HG02678 (cell line): Measurements from ENCODE around the gene BOD1L1.

Experiments used
- ATAC-seq: cut with Tn5 transposase; IDR thresholded peaks from one replicate; pipeline ENCODE4 v1.9.1; 2021; ENCODE audit warnings: mild to moderate bottlenecking, moderate library complexity; ENCODE audit not compliant: unreplicated experiment

BOD1L1 gene

DNA sequence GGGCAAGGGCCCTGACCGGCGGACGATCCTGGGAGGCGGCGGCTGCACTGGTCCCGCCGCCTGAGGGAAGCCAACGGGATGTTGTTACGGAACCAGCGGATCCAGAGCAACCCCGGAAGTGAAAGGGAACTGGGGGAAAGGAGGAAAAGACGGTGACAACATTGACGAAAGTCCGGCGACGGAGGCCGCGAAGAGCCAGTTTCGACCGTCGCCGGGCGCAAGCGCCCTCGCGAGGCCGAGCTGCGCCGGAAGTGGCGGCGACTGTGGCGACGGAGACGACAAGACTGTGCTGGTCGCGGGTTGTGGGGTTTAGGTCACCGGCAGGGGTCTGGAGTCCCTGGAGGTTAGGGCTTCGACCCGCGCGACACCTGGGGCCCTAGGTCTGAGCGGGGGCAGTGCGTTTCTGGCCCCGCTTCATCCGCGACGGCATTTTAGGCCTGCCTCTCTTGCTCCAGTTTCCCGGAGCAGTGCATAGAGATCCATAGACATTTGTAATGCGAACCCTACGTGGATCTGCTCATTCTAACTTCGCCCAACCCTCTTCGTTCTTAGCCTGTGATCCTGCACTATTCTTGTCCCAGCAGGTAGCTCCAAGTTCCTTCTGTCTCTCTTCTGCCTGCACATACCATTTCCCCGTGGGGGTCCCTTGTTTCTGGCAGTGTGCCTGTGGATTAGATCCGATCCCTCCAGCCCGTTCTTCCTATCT lies at the start of gene BOD1L1:
Gene BOD1L1 (minus strand): TSS at position 120 of the 706 bp plus-strand sequence. CDS start 138 bp downstream, outside the sequence.
- ATAC-seq, result peak; percentile 92

DNA sequence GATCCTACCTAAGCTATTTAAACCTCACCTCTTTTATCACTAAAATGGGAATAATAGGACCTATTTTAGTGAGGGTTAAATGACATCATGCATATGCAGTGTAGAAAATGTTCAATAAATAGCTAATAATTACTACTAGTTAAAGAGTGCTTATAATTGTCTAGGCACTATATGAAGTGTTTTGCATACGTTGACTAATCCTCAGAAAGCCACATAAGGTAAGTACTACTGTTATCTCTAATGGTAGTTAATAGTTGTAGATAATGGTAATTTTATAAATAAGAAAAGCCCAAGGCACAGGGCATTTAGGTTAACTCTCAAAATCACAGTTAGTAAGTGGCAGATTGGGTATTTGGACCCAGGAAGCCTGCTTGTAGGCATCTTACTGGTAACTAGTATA lies 47.4 kb upstream of the BOD1L1 start:
- no peak for ATAC-seq

GRCh38 chr4:13673167-13673566 lies 45.6 kb upstream of the BOD1L1 start:
- ATAC-seq, result no peak

DNA sequence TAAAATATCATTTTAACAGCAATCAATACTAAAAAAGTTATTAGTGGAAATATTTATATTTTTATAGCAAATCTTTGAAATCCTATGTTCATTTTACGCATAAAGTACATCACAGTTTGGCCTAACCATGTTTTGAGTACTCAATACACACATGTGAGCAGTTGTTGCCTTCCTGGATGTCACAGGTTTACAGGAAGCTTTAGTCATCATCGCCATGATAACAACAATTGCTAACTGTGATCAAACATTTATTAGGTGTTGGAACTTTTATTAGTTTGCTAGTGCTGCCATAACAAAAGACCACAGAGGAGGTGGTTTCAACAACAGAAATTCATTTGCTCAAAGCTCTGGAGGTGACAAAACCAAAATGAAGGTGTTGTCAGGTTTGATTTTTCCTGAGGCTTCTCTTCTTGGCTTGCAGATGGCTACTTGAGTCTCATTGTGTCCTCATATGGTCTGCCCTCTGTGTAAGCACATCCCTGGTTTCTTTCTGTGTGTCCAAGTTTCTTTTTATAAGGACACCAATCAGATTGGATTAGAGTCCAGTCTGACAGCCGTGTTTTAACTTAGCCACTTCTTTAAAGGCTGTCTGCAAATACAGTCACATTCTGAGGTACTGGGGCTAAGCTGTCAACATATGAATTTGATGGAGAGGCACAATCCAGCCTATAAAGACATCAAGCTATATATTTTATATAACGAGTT lies 43.1 kb upstream of the BOD1L1 start:
- ATAC-seq, result no peak

DNA sequence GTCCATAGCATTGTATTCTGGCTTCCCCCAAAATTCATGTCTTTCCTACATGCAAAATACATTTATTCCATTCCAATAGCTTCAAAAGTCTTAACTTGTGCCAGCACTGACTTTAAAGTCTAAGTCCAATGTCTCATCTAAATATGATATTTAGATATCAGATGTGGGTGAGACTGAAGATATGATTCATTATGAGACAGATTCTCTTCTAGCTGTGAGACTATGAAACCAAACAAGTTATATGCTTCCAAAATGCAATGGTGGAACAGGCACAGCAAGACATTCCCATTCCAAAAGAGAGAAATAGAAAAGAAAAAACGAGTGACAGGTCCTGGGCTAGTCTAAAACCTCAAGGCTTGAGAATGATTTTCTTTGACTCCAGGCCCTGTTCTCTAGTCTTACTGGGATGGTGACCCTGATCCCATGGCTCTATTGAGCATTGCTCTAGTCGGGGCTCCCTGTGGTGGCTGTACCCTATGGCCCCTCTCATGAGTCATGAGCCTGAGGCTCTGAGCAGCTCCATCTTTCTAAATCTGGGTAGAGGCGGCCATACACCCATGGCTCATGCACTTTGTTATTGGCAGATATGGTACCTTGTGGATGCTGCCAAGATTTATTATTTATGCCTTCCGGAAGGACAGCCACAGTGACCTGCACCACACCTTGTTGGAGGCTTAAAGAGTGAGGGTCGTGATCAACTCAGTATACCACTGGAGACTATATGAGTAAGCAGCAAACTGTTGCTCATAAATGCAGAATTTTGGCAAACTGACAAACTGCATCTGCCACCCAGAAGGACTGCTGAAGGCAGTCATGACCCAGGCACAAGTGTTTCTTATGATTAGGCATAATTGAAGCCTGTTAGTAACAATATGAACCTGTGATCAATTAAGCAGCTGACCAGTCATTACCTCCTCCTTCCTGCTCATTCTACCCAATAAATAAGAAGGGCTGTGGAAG lies 38.5 kb upstream of the BOD1L1 start:
- no peak for ATAC-seq

DNA sequence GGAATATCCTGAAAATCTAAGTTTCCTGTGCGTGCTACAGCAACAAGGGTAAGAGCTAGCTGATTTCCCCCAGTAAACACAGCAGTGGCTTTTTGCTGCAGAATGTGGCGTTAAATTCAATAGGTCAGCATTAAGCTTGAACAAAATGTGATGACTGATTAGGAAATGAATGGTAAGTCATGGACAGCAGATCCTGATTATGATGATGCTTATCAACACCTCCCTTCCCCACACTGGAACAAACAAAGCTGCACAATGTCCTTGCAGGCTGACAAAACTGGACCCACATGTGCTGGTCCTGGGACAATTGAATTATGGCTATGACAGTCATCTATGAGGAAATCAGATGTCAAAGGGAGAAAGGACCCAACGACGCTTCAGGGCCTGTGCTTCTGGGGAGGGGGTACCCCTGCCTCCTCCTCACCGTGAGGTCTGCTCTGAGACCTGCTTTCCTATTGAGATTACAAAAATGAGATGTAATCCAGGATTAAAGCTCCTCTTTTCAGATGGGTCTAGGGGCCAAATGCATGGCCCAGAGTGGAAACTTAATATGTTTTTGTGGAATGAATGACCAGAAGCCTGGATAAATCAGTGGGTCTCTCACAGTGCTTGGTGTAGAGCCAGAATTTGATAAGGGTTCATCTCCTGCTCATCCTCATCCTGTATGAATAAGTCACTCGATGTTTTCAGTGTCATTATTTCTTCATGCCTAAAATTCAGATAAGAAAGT lies 32.0 kb upstream of the BOD1L1 start:
- no peak for ATAC-seq

GRCh38 chr4:13656569-13657405 lies 29.3 kb upstream of the BOD1L1 start:
- no peak for ATAC-seq

DNA sequence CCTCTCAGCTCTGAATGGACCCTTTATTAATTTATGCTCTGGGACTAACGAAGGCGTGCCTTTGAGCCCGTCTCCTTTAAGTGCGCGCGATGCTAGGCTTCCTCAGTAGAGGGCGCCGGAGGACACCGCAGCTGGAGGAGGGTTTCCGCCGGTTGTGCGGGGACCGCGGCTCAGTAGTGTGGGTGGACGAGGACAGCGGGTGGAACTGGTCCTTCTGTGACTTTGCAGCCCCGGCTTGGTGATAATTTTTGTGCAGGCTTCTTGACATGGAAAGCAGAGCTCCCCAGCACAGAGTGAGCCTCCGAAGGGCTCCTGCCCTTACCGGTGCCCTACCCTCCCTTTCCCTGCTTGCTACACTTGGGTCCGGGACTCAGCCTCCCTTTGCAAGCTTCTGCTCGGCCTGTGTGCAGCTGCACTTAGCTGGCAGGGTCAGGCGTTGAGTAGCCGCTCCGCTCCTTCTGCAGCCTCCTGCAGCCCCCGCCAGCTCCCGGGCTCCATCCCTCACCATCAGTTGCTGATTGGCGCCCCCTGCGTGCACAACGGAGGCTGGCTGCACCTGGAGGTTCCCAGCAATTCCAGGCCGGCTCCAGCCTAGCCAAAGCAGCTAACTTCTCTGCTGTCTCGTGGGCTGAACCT lies 26.8 kb upstream of the BOD1L1 start:
- ATAC-seq, result peak; percentile 96

- no peak for ATAC-seq
These were observed 26.2 kb upstream of the BOD1L1 start for GRCh38 chr4:13653766-13654161.

DNA sequence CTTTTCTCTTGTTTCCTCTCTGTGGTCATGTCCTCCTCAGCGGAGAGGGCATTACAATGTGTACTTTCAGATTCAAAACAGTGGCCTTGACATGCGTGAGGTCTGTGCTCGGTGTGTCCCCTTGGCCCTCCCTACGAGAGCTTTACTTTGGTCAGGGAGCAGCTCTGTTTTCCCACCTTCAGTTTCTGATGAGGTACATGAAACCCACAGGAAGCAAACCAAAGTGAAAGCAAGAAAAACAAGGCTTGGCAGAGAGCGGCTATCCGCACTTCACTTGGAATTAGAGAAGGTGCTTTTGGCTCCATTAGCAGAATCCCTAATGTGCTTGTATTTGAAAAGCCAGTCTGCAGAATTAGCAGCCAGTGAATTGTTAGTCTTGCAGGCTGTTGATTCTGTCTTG lies 19.5 kb upstream of the BOD1L1 start:
- ATAC-seq, result no peak

GRCh38 chr4:13645075-13645474 lies 17.6 kb upstream of the BOD1L1 start:
- no peak for ATAC-seq

DNA sequence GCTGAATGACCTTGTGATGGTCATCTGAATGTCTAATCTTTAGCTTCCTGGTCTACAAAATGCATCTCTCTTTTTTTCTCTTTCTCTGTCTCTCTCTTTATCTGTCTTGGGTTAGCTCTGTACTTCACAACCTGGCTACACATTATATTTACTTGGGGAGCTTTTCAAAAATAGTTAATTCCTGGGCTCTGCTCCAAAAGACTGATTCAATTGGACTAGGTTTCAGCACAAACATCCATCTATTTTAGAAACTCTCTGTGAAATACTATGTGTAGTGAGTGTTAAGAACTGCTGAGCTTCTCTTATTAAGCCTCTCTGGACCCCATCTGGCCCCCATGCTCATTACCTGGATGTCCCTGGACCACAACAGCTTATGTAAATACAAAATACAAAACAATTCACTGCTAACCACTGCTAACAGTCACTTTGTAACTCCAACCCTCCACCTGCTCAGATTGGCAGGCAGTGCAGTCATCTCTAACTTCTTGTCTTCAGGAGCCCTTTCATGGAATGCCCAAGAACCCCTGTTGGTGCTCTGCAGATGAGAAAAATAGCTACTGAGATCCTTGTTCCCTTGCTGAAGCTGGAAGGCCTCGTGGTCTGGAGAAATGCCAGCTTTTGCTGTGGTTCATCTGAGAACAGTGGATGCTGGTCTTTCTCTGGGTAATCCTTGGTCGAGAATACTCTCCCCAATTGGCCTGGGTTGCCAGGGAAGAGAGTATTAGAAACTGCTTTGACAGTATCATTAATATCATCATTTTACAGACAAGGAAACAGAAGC lies 14.8 kb upstream of the BOD1L1 start:
- no peak for ATAC-seq

GRCh38 chr4:13641084-13641483 lies 13.6 kb upstream of the BOD1L1 start:
- ATAC-seq, result no peak

DNA sequence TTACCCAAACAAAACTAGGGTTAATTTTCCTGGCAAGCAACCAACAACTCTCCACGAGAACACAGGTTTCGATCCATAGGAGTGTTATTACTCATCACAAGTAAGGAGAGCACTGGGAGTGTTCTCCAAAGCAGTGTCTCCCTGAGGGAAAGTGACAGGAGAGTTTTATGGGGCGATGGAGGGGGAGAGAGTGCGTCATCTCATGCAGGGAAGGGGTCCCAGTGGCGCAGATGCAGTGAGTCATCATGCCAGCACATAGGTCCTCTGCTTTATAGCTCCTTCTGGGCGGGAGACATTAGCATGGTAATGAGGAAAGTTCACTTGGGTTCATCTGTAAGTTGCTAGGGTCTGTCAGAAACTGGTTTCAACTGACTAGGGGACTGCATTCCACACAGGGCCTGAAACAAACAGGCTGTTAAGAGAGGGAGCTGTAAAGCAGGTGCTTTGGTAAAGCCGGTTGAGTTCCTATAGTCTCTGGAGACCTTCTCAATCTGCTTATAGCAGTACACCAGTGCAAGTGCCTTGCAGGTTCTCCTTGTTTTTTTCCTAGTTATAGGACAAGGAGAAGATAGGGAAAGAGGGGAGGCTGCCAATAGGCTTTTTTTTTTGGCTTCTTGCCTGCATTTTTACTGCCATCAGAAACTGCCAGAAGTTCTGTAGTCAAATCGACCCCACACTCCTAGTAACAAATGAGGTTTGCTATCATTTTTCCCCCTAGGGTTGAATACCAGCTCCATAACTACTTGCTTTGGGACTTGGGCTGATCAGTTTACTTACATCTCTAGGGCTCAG lies 12.8 kb upstream of the BOD1L1 start:
- no peak for ATAC-seq

- no peak for ATAC-seq
These were observed 7.8 kb upstream of the BOD1L1 start for GRCh38 chr4:13635286-13635799.

DNA sequence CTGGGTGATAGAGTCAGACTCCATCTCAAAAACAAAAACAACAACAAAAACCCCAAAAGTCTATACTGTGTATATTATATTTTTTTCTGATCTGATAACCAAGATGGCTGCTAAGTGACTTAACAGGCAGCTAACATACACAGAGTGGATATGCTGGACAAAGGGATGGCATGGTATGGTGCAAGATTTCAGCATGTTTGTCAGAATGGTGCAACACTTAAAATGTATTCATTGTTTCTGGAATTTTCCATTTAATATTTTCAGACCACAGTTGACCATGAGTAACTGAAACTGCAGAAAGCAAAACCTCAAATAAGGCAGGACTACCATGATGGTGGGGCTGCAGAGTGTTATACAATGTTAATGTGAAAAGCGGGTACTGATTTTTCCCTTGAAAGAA lies 6.1 kb upstream of the BOD1L1 start:
- no peak for ATAC-seq

- ATAC-seq, result peak; percentile 35
These were observed 333 bp downstream of the BOD1L1 start for GRCh38 chr4:13627178-13627605.
